ENCODE measurements around the gene NFIB.

GRCh38 chr9:14209399-14210345 is 104.3 kb downstream of the NFIB start:
- no peak for TF ChIP-seq CTCF (conservative IDR thresholded peaks at IDR 0.05 in 1 of 2, IDR thresholded peaks at IDR 0.05 in 1 of 2; ENCODE audit: extremely low read depth in 1 of 2, insufficient read depth in 1 of 2, low read depth in 1 of 2, low read length in 2 of 2)
- TF ChIP-seq EZH2 (IDR thresholded peaks at IDR 0.05; ENCODE audit: borderline replicate concordance, low read length) = no peak

Data from mammary epithelial cell (primary cell).